ENCODE measurements around the gene ALKBH3.
A peak's percentile ranks its signal among the peaks of the same experiment; 100 is the strongest.

DNA sequence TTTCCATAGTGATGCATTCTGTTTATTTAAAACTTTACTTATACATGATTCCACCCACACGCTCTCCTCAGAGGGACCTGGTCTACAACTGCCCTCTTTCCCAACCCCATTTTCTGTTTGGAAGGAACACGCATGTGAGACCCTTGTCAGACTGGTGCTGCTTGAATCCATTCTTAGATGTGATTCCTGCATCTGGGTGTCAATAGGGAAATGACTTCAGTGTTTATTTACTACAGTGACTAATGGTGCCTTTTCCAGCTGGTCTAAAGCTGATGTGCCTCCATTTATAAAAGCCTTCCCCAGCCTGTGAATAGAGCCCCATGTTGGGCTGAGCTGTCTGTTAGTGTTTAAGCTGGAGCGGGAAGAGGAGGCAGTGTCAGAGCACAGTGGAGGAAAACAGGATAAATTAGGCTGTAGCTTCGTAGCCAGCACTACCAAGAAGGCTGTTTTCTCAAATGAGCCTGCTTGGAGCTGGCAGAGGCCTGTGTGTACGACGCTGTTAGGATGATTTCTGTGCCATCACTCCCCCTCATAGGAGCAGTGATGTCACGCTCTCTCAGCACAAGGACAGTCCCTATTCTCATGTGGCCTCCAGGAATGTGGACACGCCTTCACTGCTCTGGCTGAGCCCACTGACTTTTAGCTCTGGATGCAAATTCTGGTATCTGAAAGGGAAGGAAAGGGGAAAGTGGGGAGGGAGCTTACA, 42.9 kb downstream of the ALKBH3 start:
- TF ChIP-seq, protein P1, sequence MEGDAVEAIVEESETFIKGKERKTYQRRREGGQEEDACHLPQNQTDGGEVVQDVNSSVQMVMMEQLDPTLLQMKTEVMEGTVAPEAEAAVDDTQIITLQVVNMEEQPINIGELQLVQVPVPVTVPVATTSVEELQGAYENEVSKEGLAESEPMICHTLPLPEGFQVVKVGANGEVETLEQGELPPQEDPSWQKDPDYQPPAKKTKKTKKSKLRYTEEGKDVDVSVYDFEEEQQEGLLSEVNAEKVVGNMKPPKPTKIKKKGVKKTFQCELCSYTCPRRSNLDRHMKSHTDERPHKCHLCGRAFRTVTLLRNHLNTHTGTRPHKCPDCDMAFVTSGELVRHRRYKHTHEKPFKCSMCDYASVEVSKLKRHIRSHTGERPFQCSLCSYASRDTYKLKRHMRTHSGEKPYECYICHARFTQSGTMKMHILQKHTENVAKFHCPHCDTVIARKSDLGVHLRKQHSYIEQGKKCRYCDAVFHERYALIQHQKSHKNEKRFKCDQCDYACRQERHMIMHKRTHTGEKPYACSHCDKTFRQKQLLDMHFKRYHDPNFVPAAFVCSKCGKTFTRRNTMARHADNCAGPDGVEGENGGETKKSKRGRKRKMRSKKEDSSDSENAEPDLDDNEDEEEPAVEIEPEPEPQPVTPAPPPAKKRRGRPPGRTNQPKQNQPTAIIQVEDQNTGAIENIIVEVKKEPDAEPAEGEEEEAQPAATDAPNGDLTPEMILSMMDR (IDR thresholded peaks at IDR 0.05) = no peak
- TF ChIP-seq POLR2A (IDR thresholded peaks at IDR 0.05) = peak in 1 of 2 donors; percentile 48
